ENCODE data around the gene BMPER. TPM values are rescaled to one million over a fixed set of nuclear protein-coding genes. Genes with fewer than 3 reads are reported as not detected.

Gene BMPER
- total RNA-seq, 1 donor, result 45.4 TPM

DNA sequence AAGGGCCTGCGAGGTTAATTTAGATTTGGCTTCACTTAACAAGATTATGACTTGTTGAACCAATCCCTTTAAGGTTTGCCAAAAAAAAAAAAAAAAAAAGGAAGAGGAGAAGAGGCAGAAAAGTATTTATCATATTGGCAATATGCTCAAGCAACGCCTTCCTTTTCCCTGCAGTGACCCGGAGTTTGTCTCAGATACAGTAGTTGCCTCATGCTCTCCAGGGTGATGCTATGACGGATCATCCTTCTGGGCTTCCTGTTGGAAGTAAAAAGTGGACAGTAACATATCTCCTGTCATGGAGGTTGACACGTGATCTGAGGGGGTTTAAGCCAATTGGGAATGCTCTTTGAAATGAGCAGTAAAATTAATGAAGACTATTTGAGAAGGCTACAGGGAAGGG, 117.3 kb downstream of the BMPER start:
- no peak for DNase-seq (ENCODE audit: low read depth)
- H3K4me3 ChIP-seq (ENCODE audit: low read depth, low read length), result no peak overlapping the region
- TF ChIP-seq, protein P1, sequence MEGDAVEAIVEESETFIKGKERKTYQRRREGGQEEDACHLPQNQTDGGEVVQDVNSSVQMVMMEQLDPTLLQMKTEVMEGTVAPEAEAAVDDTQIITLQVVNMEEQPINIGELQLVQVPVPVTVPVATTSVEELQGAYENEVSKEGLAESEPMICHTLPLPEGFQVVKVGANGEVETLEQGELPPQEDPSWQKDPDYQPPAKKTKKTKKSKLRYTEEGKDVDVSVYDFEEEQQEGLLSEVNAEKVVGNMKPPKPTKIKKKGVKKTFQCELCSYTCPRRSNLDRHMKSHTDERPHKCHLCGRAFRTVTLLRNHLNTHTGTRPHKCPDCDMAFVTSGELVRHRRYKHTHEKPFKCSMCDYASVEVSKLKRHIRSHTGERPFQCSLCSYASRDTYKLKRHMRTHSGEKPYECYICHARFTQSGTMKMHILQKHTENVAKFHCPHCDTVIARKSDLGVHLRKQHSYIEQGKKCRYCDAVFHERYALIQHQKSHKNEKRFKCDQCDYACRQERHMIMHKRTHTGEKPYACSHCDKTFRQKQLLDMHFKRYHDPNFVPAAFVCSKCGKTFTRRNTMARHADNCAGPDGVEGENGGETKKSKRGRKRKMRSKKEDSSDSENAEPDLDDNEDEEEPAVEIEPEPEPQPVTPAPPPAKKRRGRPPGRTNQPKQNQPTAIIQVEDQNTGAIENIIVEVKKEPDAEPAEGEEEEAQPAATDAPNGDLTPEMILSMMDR (IDR thresholded peaks at IDR 0.05; ENCODE audit: insufficient read depth, low read length), result no peak

DNA sequence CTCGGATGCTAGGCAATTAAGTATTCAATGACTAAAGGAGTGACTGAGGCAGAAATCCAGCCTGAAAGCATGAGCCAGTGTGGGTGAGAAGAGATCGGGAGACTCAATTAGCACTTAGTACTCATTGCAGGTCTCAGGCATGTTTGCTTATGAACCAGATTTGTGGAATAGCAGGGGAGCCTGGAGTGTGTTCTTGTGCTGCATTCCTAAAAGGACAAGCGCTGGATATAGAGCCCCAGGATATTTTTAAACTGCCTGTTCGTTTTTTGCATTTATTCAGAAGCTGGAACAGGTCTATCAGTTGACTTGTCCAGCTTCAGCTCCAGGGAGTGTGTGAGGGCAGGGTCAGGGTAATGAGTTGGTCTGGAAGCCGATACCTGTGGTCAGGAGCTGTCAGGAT, 120.3 kb downstream of the BMPER start:
- H3K4me3 ChIP-seq (ENCODE audit: low read depth, low read length), result no peak overlapping the region
- no peak for DNase-seq (ENCODE audit: low read depth)
- TF ChIP-seq, protein P1 (IDR thresholded peaks at IDR 0.05; ENCODE audit: insufficient read depth, low read length), result no peak

DNA sequence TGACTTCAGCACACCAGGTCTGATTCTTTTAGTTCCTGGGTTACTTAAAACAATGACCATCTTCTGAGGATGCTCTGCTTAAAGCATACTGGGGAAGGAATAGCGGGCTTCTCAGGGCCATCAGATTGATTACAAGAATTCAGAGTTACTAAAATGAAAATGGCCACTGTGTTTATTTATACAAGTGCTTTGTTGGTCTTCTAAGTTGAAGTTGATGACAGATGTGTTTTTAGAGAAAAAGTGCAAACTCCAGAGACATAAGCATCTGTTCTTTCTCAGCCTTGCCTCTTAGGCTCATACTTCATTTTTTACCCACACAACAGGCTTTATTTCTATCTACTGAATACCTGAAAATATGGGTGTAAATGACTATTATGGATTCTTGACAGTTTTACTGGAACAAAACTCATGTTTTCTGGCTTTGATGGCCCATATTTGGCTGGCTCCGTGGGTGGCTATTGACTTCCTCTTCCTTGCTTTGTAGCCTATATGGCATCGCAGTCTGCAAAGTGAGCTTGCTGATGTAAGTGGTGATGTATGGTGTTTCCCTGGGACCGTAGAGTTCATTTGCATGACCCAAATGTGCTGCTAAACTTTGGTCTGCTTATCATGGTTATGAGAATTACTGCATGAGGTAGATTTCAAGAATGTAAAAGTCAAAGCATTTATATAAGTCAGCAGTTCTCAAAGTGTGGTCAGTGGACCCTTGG, 121.3 kb downstream of the BMPER start:
- no peak overlapping the region for H3K4me3 ChIP-seq (ENCODE audit: low read depth, low read length)
- no peak for DNase-seq (ENCODE audit: low read depth)
- TF ChIP-seq, protein P1 (IDR thresholded peaks at IDR 0.05; ENCODE audit: insufficient read depth, low read length), result no peak

DNA sequence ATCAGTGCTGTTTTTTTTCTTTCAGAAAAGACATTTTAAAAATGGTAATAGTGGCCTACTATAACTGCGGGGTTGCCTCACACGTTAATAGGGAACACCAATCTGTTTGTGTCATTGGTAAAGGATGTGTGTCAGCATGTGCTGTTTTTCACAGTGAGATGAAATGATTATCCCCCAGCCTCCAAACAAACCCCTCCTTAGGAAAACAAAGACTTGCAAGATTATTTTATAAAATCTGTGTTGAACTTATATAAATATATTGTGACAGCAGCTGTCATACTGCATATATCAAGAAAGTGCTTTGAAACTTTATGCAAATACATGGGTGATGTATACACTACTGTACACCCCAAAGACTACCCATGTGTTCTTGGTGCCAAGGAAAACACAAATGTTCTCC, 125.8 kb downstream of the BMPER start:
- TF ChIP-seq, protein P1 (IDR thresholded peaks at IDR 0.05; ENCODE audit: insufficient read depth, low read length), result no peak
- no peak overlapping the region for H3K4me3 ChIP-seq (ENCODE audit: low read depth, low read length)
- DNase-seq (ENCODE audit: low read depth), result no peak

DNA sequence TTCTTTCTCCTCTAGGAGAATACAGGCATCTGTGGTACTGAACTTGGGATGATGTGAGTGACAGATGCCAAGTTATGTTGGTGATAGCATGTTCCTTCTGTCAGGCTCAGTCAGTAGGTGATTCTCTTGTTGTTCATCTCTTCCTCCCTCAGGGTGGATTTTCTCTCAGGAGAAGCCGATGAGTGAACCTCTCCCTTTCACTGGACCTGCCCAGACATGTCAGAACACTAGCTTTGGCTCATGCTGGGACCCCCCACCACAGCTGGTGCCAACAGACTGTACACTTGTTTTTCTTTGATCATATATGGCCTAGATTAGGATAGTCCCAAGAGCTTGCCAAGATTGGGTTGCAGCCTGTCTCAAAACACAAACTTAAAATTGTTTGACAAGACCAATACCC, 129.4 kb downstream of the BMPER start:
- TF ChIP-seq, protein P1 (IDR thresholded peaks at IDR 0.05; ENCODE audit: insufficient read depth, low read length), result no peak
- no peak for DNase-seq (ENCODE audit: low read depth)
- no peak overlapping the region for H3K4me3 ChIP-seq (ENCODE audit: low read depth, low read length)

DNA sequence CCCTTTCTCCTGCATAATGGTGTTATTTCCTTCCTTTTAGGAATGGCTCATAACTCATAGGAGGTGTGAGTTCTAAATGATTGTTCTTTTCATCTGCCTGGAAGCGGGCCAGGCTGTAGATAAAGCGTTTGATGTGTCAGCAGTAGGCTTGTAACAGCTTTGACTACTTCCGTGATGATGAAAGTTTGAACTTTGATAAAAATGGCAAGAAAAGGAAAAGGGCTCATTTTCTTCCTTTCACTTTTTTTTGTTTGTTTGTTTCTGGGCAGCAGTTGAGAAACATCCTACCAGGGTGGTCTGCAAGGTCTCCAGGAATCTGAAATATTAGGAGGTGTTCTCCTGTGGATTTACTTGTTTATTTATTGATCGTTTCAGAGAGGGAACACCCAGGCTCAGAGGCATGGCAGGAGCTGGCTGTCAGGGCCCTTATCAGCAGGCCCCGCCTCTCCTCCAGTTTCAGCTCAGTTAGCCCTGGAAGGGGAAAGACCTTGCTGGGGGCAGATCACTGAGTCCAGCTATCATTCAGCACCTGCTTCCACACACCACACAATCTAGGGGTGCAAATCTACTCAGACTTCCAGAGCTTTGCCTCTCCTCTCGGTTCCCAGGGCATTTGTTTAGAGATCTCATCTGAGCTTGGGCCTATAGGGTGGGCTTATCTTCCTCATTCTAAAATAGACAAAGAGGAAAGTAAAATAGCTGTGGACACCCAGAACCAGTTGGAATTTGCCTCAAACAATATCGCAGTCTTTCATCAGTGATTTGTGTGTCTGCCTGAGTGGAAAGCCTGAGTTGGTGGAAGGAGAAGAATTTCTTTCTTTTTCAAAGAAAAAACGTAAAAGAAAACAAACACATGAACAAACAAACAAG, 130.9 kb downstream of the BMPER start:
- TF ChIP-seq, protein P1 (IDR thresholded peaks at IDR 0.05; ENCODE audit: insufficient read depth, low read length), result no peak
- peak; percentile 67 for DNase-seq (ENCODE audit: low read depth)
- H3K4me3 ChIP-seq (ENCODE audit: low read depth, low read length), result no peak overlapping the region

All from fibroblast of the aortic adventitia (primary cell).